A549 (cell line): ENCODE results near the gene CCDC187. TPM values are rescaled to one million over a fixed set of nuclear protein-coding genes. Genes with fewer than 3 reads are reported as not detected.

Source experiments
- ATAC-seq, 2 experiments: fragments of 200-7000 bp in 1 of 2; fragments of >200 bp in 1 of 2; cut with Nextera tagmentation in 1 of 2; cut with Tn5 transposase in 1 of 2; 3 replicates each; pipeline versions ENCODE4 v1.8.0 to v1.9.1; 2018 to 2020; ENCODE audit warnings: mild to moderate bottlenecking in 1 of 2, moderate library complexity in 1 of 2
- CTCF ChIA-PET: fragments of 300-600 bp; sonication (Branson Sonifier 250); formaldehyde crosslinking; extraction: SDS; loops from one replicate; lab custom pipeline; 2021; ENCODE audit warnings: antibody characterized with exemption, inconsistent platforms; lab: Yijun Ruan, JAX
- POLR2A ChIA-PET: fragments of 350-600 bp; formaldehyde crosslinking; extraction: SDS; loops from one replicate; lab custom pipeline; 2021; ENCODE audit warnings: antibody characterized with exemption, inconsistent platforms; lab: Yijun Ruan, JAX
- DNase-seq, 2 experiments: peaks; one replicate each; pipeline versions ENCODE4 v3.0.0 to v3.0.0-alpha.2; 2011 to 2016; ENCODE audit warnings: low read depth in 1 of 2, low spot score in 1 of 2
- FAIRE-seq: peaks from 2 replicates; lab custom pipeline; 2011; peaks lifted over from hg19 to GRCh38; lab: Jason Lieb, UNC
- H3K27ac ChIP-seq, 2 experiments: fragments of >200 bp; sonication (Bioruptor Twin); formaldehyde crosslinking; 3 replicates each; pipeline ENCODE4 v1.5.1; 2016 to 2017
- H3K4me1 ChIP-seq: fragments of >200 bp; sonication (Bioruptor Twin); formaldehyde crosslinking; 3 replicates; pipeline ENCODE4 v1.6.1; 2016
- H3K4me2 ChIP-seq: fragments of >200 bp; sonication (Bioruptor Twin); formaldehyde crosslinking; 3 replicates; pipeline ENCODE4 v1.6.1; 2016
- H3K4me3 ChIP-seq: fragments of >200 bp; sonication (Bioruptor Twin); formaldehyde crosslinking; 3 replicates; pipeline ENCODE4 v1.5.1; 2016
- H3K9me3 ChIP-seq: fragments of >200 bp; sonication (Bioruptor Twin); formaldehyde crosslinking; 3 replicates; pipeline ENCODE4 v1.6.1; 2016
- CHD2 ChIP-seq: fragments of 150-350 bp; IDR thresholded peaks from 2 replicates; pipeline ENCODE4 v1.6.1; 2014; ENCODE audit warnings: low read length; ENCODE audit not compliant: partially characterized antibody
- CHD4 ChIP-seq: fragments of 200-600 bp; sonication (generic); IDR thresholded peaks from 2 replicates; pipeline ENCODE4 v1.6.1; 2016; ENCODE audit warnings: antibody characterized with exemption, mild to moderate bottlenecking, borderline replicate concordance
- FOSB ChIP-seq: fragments of 250-450 bp; sonication (Bioruptor Pico); IDR thresholded peaks from 2 replicates; pipeline ENCODE4 v1.5.0; 2020; ENCODE audit warnings: mild to moderate bottlenecking, moderate library complexity
- HEYL ChIP-seq: fragments of 250-450 bp; sonication (Bioruptor Pico); IDR thresholded peaks from 2 replicates; pipeline ENCODE4 v1.8.0; 2021; ENCODE audit warnings: mild to moderate bottlenecking, moderate library complexity
- HMGXB4 ChIP-seq: fragments of 250-450 bp; sonication (Bioruptor Pico); IDR thresholded peaks from 2 replicates; pipeline ENCODE4 v1.5.0; 2021; ENCODE audit warnings: mild to moderate bottlenecking, moderate library complexity, borderline replicate concordance
- HOXB13 ChIP-seq: fragments of 250-450 bp; sonication (Bioruptor Pico); IDR thresholded peaks from 2 replicates; pipeline ENCODE4 v1.5.0; 2020; ENCODE audit warnings: low read depth, mild to moderate bottlenecking, moderate library complexity
- KDM1A ChIP-seq: fragments of 200-600 bp; sonication (generic); IDR thresholded peaks from 2 replicates; pipeline ENCODE4 v1.6.1; 2016; ENCODE audit warnings: low read depth, mild to moderate bottlenecking
- MAX ChIP-seq: IDR thresholded peaks from 2 replicates; pipeline ENCODE4 v1.6.1; 2012
- NFE2L2 ChIP-seq: fragments of 150-350 bp; conservative IDR thresholded peaks from 2 replicates; pipeline ENCODE4 v1.6.1; 2014; ENCODE audit warnings: low read length
- POLR2A ChIP-seq: IDR thresholded peaks from 2 replicates; pipeline ENCODE4 v1.6.1; 2012; ENCODE audit warnings: mild to moderate bottlenecking, low read length
- POLR2AphosphoS2 ChIP-seq: conservative IDR thresholded peaks from 2 replicates; pipeline ENCODE4 v1.6.1; 2012; ENCODE audit warnings: low read length, improper control_type of control experiment, inconsistent platforms
- RARB ChIP-seq: fragments of 250-450 bp; sonication (Bioruptor Pico); IDR thresholded peaks from 2 replicates; pipeline ENCODE4 v1.8.0; 2021; ENCODE audit warnings: mild to moderate bottlenecking, moderate library complexity
- RCOR1 ChIP-seq: fragments of 150-350 bp; IDR thresholded peaks from 2 replicates; pipeline ENCODE4 v1.6.1; 2014; ENCODE audit warnings: antibody characterized with exemption, low read length, low read depth
- RFX5 ChIP-seq: fragments of 450-650 bp; IDR thresholded peaks from 2 replicates; pipeline ENCODE4 v1.7.1; 2014; ENCODE audit warnings: antibody characterized with exemption, mild to moderate bottlenecking, moderate library complexity
- TFCP2L1 ChIP-seq: fragments of 250-450 bp; sonication (Bioruptor Pico); IDR thresholded peaks from 2 replicates; pipeline ENCODE4 v1.5.0; 2021; ENCODE audit warnings: mild to moderate bottlenecking
- ZNF302 ChIP-seq: fragments of 250-450 bp; sonication (Bioruptor Pico); IDR thresholded peaks from 2 replicates; pipeline ENCODE4 v1.9.0; 2021; ENCODE audit warnings: inconsistent platforms, mild to moderate bottlenecking, moderate library complexity
- WGBS: methylation state at CpG from one replicate; pipeline ENCODE4 v1.1.6; 2017; ENCODE audit errors: missing lambda C conversion rate; 5-methylcytosine and 5-hydroxymethylcytosine counted together
- polyA plus RNA-seq, 4 experiments: library from polyadenylated mRNA; depleted of rRNA in 3 of 4; stranded (reverse); fragments of >200 nt; fragmentation: RNase III in 1 of 4; extraction: RNeasy Plus Mini Kit Qiagen cat#74134 plus additional on column Dnase treatment in 1 of 4; gene quantifications; 2 replicates in 3 of 4; 3 replicates in 1 of 4; pipeline ENCODE4 v1.2.3, GENCODE V29; 2011 to 2017
- TF ChIP-seq, protein P1 (sequence below): IDR thresholded peaks from 2 replicates; pipeline ENCODE4 v1.6.1; 2012
- TF ChIP-seq, protein P2 (sequence below): fragments of >200 bp; sonication (Bioruptor Twin); formaldehyde crosslinking; IDR thresholded peaks from 3 replicates; pipeline ENCODE4 v1.5.1; 2016
- TF ChIP-seq, protein P3 (sequence below): fragments of 450-650 bp; IDR thresholded peaks from 2 replicates; pipeline ENCODE4 v1.6.1; 2014; ENCODE audit warnings: antibody characterized with exemption

The CCDC187 gene
- polyA plus RNA-seq, 2 of the 4 experiments (the other 2 are of a cell fraction), result under 0.01 TPM; not detected in 1

- ChIA-PET CTCF (interaction anchor here (1.2 kb wide), 1 partner anchor 12 kb away, joined by 5 read pairs; no protein-coding TSS in a partner anchor), POLR2A (no interaction called here)
- WGBS, result 97% methylated on average over 12 of the region's 17 CpGs
- Histone ChIP-seq H3K9me3 (no peaks in the 10 kb centered on the region), H3K4me3 (no peak overlapping the region), H3K4me2 (no peak overlapping the region), H3K27ac (no peak overlapping the region), H3K4me1 (peaks cover 6% of the 10 kb centered on the region; the same call in 2 of the 3 replicates)
- DNase-seq (no peak), FAIRE-seq (no peak), ATAC-seq (no peak)
- TF ChIP-seq FOSB (CRISPR knock-in tag) (no peak), NFE2L2 (no peak), HOXB13 (CRISPR knock-in tag) (no peak), POLR2A (no peak), POLR2AphosphoS2 (no peak), TFCP2L1 (CRISPR knock-in tag) (no peak), CHD2 (no peak), RCOR1 (no peak)
These were observed 29.6 kb upstream of the CCDC187 start for GRCh38 chr9:136333486-136333885.

DNA sequence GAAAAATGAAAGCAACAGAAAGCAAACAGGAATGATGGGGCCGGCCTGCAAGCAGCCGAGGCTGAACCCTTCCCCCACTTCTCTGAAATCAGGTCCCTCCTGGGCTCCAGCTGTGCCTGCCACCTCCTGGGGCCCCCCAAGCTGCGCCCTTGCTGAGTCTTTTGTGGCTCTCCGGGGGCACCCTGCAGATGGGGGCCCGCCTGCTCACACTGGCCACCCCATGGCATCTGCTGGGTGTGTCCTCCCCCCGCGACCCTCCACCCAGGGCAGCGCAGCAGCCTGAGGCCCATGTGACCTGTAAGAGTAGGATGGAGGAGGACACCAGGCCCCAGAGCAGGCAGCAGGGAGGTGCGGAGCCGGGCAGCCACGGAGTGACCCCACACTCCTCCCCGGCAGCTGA is 29.2 kb upstream of the CCDC187 start:
- H3K4me2 ChIP-seq, result no peak overlapping the region
- no peak for ATAC-seq
- no peak for FAIRE-seq
- peaks cover 11% of the 10 kb centered on the region for H3K4me1 ChIP-seq
- WGBS, result 74% methylated on average over 8 of the region's 12 CpGs
- DNase-seq, result no peak
- ChIA-PET POLR2A (no interaction called here), CTCF (no interaction called here)
- H3K9me3 ChIP-seq, result no peaks in the 10 kb centered on the region
- H3K27ac ChIP-seq, result no peak overlapping the region
- H3K4me3 ChIP-seq, result no peak overlapping the region
- TF ChIP-seq ZNF302 (CRISPR knock-in tag), result no peak
- no peak for TF ChIP-seq HEYL (CRISPR knock-in tag)
- no peak for TF ChIP-seq RFX5
- no peak for TF ChIP-seq CHD4
- no peak for TF ChIP-seq RARB (CRISPR knock-in tag)
- no peak for TF ChIP-seq RCOR1
- TF ChIP-seq, protein P1, sequence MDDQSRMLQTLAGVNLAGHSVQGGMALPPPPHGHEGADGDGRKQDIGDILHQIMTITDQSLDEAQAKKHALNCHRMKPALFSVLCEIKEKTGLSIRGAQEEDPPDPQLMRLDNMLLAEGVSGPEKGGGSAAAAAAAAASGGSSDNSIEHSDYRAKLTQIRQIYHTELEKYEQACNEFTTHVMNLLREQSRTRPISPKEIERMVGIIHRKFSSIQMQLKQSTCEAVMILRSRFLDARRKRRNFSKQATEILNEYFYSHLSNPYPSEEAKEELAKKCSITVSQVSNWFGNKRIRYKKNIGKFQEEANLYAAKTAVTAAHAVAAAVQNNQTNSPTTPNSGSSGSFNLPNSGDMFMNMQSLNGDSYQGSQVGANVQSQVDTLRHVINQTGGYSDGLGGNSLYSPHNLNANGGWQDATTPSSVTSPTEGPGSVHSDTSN, result no peak
- TF ChIP-seq, protein P2, sequence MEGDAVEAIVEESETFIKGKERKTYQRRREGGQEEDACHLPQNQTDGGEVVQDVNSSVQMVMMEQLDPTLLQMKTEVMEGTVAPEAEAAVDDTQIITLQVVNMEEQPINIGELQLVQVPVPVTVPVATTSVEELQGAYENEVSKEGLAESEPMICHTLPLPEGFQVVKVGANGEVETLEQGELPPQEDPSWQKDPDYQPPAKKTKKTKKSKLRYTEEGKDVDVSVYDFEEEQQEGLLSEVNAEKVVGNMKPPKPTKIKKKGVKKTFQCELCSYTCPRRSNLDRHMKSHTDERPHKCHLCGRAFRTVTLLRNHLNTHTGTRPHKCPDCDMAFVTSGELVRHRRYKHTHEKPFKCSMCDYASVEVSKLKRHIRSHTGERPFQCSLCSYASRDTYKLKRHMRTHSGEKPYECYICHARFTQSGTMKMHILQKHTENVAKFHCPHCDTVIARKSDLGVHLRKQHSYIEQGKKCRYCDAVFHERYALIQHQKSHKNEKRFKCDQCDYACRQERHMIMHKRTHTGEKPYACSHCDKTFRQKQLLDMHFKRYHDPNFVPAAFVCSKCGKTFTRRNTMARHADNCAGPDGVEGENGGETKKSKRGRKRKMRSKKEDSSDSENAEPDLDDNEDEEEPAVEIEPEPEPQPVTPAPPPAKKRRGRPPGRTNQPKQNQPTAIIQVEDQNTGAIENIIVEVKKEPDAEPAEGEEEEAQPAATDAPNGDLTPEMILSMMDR, result no peak
- no peak for TF ChIP-seq KDM1A
- TF ChIP-seq MAX, result no peak
- TF ChIP-seq, protein P3, sequence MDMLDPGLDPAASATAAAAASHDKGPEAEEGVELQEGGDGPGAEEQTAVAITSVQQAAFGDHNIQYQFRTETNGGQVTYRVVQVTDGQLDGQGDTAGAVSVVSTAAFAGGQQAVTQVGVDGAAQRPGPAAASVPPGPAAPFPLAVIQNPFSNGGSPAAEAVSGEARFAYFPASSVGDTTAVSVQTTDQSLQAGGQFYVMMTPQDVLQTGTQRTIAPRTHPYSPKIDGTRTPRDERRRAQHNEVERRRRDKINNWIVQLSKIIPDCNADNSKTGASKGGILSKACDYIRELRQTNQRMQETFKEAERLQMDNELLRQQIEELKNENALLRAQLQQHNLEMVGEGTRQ, result no peak
- TF ChIP-seq HMGXB4, result no peak
- TF ChIP-seq TFCP2L1 (CRISPR knock-in tag), result no peak
- TF ChIP-seq, all 56 proteins: peak for 0

GRCh38 chr9:136332482-136332983 is 28.6 kb upstream of the CCDC187 start:
- FAIRE-seq (no peak), ATAC-seq (no peak), DNase-seq (no peak)
- Histone ChIP-seq H3K27ac (no peak overlapping the region), H3K4me2 (no peak overlapping the region), H3K4me1 (peaks cover 12% of the 10 kb centered on the region), H3K9me3 (no peaks in the 10 kb centered on the region), H3K4me3 (no peak overlapping the region)
- 86% methylated on average over 11 of the region's 11 CpGs for WGBS
- no peak for TF ChIP-seq CHD2
- ChIA-PET POLR2A (no interaction called here), CTCF (interaction anchor here (1.7 kb wide), 1 partner anchor 13 kb away, joined by 5 read pairs; no protein-coding TSS in a partner anchor)
